ENCODE data around the gene ZNF74.

The ZNF74 gene

GRCh38 chr22:20430720-20431510 is 37.0 kb downstream of the ZNF74 start:
- DNase-seq = peak in 4 of 51 donors; percentile 12 to 34 (median 30)

DNA sequence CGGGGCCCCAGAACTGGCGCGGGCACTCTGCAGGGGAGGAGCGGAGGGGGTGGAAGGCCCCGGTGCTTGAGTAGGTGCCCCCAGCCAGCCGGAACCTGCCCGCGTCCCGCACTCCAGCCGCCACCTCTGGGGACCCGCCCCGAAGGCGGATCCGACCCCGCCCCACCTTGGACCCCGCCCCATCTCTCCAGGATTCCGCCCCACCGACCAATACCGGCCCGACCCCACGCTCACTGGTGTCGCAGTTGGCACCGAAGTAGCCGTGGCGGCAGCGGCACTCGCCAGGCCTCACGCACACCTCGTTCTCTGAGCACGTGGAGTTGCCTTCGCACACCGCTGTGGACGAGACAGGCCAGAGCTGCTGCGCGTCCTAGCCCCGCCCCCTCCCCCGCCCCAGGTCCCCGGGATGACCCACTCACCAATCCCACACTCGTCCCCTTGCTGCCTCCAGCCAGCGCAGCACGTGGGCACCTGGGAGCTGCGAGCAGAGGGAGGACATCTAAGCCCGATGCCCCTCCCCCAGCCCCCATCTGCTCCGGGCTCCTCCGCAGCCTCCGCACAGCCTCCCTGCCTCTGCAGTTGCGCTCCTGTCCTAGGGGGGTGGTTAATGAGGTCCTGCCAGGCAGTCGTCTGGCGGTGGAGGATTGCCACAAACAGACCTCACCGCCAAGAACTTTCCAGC is 37.7 kb downstream of the ZNF74 start:
- DNase-seq = no peak

GRCh38 chr22:20432244-20432686 is 38.3 kb downstream of the ZNF74 start:
- no peak for DNase-seq

DNA sequence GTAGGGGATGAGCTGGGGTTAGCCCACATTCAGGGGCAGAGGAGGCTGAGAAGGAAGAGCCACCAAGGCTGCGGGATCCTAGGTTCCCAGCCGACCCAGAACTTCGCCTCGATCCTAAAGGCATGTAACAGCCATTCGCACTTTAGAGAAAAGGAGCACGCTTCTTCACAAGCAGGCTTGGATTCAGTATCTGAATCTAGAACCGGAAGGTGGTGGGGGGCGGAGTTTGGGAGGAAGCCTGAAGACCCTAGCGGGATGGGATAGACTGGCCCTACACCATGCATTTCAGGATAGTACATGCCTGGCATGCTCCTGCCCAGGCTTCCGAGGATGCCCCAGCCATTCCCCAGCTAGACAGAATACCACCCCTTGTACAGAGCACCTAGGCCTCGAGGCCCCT is 39.2 kb downstream of the ZNF74 start:
- DNase-seq = no peak

DNA sequence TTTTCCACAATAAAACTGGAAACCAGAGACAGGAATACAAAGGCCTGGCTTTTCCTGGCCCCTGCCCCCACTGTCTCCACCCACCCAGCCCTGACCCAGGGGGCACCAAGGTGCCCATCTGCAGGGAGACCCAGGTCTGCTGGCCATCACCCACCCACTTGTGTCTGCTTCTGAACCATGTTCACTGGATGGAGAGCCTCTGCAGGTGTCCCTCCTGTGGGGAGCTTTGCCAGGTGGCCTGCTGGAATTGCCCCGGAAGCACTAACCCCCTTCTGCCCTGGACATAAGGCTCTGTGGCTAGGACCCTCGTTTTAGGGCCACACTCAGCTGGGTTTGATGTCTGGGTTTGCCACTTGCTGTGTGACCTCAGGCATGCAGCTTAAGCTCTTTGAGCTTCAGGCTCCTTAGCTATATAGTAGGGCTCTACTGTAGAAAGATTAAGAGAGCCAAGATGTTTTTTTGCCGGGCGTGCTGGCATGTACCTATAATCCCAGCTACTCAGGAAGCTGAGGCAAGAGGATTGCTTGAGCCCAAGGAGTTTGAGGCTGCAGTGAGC is 39.8 kb downstream of the ZNF74 start:
- no peak for DNase-seq

DNA sequence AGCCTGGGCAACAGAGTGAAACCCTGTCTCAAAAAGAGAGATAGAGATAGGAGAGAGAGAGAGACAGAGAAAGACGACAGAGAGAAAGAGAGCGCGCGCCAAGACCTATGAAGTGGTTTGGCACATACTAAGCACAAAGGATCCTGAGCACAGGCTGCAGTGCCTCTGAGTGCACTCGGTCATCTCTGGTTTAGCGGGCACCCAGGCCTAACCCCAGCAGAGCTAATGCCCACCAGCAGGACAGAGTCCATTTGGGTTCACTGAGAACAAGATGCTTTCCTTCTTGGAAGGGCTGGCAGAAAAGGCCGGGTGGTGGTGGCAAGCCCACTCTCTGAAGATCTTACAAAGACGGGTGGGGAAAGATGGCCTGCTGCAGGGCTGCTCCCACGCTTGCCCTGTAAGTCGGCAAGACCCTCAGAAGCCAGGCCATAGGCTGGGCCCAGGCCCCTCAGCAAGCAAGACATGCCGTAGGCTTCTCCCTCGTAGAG is 40.4 kb downstream of the ZNF74 start:
- no peak for DNase-seq

DNA sequence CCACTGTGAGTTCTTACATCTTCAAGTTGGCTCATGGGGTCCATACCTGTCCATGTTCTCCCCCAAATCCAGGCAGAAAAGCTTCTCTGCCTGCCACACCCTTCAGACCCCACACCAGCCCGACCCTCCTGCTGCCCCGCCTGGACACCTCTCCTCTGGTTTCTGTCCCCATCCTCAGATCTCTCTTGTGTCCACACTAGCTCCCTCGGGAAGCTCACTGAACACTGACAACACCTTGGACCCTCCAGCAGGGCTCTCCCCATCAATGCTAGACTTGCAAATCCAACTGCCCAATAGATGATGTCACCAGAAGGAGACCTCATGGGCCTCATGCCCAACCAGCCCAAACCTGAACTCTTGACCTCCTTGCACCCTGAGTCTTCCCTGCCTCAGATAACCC is 40.8 kb downstream of the ZNF74 start:
- no peak for DNase-seq

DNA sequence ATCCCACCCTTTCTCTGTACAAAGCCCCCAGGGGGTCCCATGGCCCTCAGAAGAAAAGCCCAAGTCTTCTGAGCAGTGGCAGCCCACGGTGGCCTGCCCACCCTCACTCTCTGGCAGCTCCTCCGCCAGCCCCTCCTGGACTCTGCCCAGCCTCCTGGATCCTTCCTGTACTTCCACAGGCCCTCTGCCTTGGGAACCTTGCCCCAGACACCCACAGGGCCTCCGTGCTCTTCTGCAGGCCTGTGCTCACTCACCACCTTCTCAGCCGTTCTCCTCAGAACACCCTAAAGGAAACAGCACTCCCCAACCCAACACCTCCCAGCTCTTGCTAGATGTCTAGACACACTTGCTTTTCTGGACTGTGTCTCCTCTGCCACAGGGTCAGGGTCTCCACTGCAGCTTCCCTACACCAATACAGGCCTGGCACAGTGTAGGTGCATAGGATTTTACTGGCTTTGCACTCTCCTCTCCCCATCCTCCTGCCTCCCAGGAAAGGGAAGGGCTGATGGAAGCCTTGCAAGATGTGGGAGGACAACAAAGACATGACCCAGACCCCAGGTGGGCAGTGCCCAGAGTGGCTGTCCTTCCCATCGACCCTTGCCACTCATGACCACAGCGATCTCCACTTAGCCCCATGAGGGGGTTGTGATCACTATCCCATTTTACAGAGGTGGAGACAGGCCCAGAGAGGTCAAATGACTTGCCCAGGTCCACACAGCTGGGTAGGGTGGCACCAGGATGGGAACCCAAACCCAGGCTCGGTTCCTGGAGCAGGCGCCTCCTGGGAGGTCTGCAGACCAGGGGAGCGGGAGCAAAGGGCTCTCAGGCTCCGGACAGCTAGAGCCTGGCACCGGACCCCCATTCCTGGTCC is 41.7 kb downstream of the ZNF74 start:
- no peak for DNase-seq

GRCh38 chr22:20436307-20436767 is 42.4 kb downstream of the ZNF74 start:
- DNase-seq = no peak

DNA sequence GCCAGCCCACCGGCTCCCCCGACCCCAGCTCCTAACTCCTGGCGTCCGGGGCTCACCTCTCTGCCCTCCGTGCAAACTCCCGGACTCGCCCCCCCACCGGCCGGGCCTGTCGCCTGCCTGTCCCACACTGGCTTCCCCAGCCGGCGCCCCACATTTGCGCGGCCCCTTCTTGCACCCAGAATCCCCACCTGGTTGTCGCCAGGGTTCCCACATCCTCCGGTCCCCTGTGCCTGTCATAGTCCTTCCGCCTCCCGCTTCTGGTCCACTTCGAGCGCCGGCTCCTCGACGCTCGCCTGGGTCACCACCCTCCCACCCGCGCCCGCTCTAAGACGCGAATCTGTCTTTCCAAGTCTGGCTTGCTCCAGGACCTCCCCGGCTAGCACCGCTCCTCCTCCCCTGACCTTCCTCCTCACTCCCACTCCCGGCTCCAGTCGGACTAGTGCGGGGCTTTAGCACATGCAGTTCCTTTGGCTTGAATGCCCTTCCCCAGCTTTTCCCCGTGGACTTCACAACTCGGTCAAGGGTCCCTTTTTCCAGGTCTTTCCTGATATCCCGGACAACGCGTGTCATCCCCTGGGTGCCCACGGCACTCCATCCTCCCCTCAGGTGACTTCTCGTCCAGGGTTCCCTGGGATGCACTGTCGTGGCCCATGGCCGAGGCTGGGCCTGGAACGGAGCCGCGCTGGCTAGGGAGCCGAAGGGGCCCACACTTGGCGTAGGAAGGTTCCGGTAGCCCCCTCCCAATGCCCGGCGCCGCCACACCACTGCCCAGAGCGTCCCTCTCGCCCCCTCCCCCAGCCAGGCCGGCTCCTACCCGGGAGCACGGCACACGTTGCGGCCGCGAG is 43.0 kb downstream of the ZNF74 start:
- no peak for DNase-seq

GRCh38 chr22:20437613-20438426 is 43.9 kb downstream of the ZNF74 start, which contains the start of gene SCARF2:
Gene SCARF2 (minus strand): TSS chr22:20437825. CDS start chr22:20437754, 71 bp downstream.
- no peak for DNase-seq

- DNase-seq = no peak
Measured at GRCh38 chr22:20438427-20438677, 44.4 kb downstream of the ZNF74 start.

GRCh38 chr22:20438678-20439492 is 44.9 kb downstream of the ZNF74 start:
- DNase-seq = no peak

GRCh38 chr22:20439556-20439927 is 45.6 kb downstream of the ZNF74 start:
- no peak for DNase-seq

- DNase-seq = no peak
Measured at GRCh38 chr22:20439928-20440575, 46.1 kb downstream of the ZNF74 start.

DNA sequence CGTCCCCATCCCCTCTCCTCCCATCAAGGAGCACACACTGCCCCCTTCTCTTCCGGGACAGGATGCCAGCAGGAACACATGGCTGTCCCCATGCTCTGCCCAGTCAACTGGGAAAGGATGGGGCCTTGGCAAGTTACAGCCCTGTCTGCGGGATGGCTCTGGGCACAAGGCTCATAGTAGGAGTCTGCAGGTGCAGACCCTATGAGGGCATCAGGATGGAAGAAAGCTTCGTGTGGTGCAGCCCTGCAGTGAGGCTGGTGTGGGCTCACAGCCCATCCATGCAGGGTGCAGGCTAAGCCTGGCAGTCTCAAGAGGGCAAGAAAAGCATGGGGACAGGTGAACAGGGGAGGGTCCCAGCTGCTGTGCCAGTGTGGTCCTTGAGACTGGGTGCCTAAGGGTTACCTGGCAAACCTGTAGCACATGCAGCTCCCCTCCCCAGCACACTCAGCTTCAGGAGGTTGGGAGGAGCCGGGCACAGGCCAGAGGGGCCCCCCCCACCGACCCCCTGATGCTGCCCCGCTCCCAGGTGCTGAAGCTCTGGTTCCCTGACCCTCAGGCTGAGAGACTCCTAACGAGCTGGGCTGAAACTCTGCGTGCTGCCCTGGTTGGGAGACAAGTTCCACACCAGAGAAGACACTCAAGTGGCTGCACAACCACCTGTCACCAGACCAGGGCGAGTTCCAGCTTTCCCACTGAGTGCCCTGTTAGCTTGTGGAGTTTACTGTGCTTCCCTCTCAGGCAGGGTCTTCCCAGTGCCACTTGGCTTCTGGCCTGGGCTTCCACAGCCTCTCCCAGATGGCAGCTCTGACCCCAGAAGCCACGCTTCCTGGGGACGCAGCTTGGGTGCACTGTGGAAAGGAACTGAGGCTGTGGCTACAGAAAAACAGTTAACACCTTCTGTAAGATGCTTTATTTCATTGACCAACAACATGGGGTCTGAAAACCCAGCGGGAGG is 47.0 kb downstream of the ZNF74 start:
- no peak for DNase-seq

Measured in hypothalamus (tissue), 51 donors.